ENCODE data around the gene NUMBL.

The NUMBL gene

GRCh38 chr19:40623403-40624251, 66.8 kb downstream of the NUMBL start:
- H3K4me3 ChIP-seq (ENCODE audit: low read length): no peak overlapping the region
- no peaks in the 10 kb centered on the region for H3K9me3 ChIP-seq (replicated peaks; ENCODE audit: low read length)
- H3K4me2 ChIP-seq (ENCODE audit: low read length): no peak overlapping the region
- no peaks in the 10 kb centered on the region for H3K36me3 ChIP-seq (ENCODE audit: insufficient read depth, low read length)
- H3K9ac ChIP-seq (ENCODE audit: low read depth, low read length): no peak overlapping the region
- no peaks in the 10 kb centered on the region for H3K4me1 ChIP-seq (ENCODE audit: control insufficient read depth, insufficient read depth, low read length)
- H3K27me3 ChIP-seq (ENCODE audit: control insufficient read depth, insufficient read depth, low read length): no peaks in the 10 kb centered on the region

GRCh38 chr19:40622773-40623075, 67.7 kb downstream of the NUMBL start:
- no peaks in the 10 kb centered on the region for H3K36me3 ChIP-seq (ENCODE audit: insufficient read depth, low read length)
- no peak overlapping the region for H3K4me3 ChIP-seq (ENCODE audit: low read length)
- H3K27me3 ChIP-seq (ENCODE audit: control insufficient read depth, insufficient read depth, low read length): no peaks in the 10 kb centered on the region

GRCh38 chr19:40621966-40622772, 68.3 kb downstream of the NUMBL start:
- Histone ChIP-seq H3K27me3 (ENCODE audit: control insufficient read depth, insufficient read depth, low read length) (no peaks in the 10 kb centered on the region), H3K4me2 (ENCODE audit: low read length) (no peak overlapping the region), H3K9ac (ENCODE audit: low read depth, low read length) (no peak overlapping the region), H3K9me3 (replicated peaks; ENCODE audit: low read length) (no peaks in the 10 kb centered on the region), H3K36me3 (ENCODE audit: insufficient read depth, low read length) (no peaks in the 10 kb centered on the region), H3K4me1 (ENCODE audit: control insufficient read depth, insufficient read depth, low read length) (no peaks in the 10 kb centered on the region), H3K4me3 (ENCODE audit: low read length) (no peak overlapping the region)

More at GRCh38 chr19:40622773-40623075, 67.7 kb downstream of the NUMBL start:
- no peaks in the 10 kb centered on the region for H3K4me1 ChIP-seq (ENCODE audit: control insufficient read depth, insufficient read depth, low read length)
- H3K9ac ChIP-seq (ENCODE audit: low read depth, low read length): no peak overlapping the region
- no peaks in the 10 kb centered on the region for H3K9me3 ChIP-seq (replicated peaks; ENCODE audit: low read length)
- H3K4me2 ChIP-seq (ENCODE audit: low read length): no peak overlapping the region

GRCh38 chr19:40621283-40621682, 69.2 kb downstream of the NUMBL start:
- Histone ChIP-seq H3K9me3 (replicated peaks; ENCODE audit: low read length) (no peaks in the 10 kb centered on the region), H3K4me2 (ENCODE audit: low read length) (no peak overlapping the region), H3K4me1 (ENCODE audit: control insufficient read depth, insufficient read depth, low read length) (no peaks in the 10 kb centered on the region), H3K4me3 (ENCODE audit: low read length) (no peak overlapping the region), H3K36me3 (ENCODE audit: insufficient read depth, low read length) (no peaks in the 10 kb centered on the region), H3K9ac (ENCODE audit: low read depth, low read length) (no peak overlapping the region), H3K27me3 (ENCODE audit: control insufficient read depth, insufficient read depth, low read length) (no peaks in the 10 kb centered on the region)

- no peak overlapping the region for H3K4me2 ChIP-seq (ENCODE audit: low read length)
- no peak overlapping the region for H3K4me3 ChIP-seq (ENCODE audit: low read length)
- no peaks in the 10 kb centered on the region for H3K4me1 ChIP-seq (ENCODE audit: control insufficient read depth, insufficient read depth, low read length)
- H3K9ac ChIP-seq (ENCODE audit: low read depth, low read length): no peak overlapping the region
- no peaks in the 10 kb centered on the region for H3K9me3 ChIP-seq (replicated peaks; ENCODE audit: low read length)
- no peaks in the 10 kb centered on the region for H3K27me3 ChIP-seq (ENCODE audit: control insufficient read depth, insufficient read depth, low read length)
- no peaks in the 10 kb centered on the region for H3K36me3 ChIP-seq (ENCODE audit: insufficient read depth, low read length)
Observed at GRCh38 chr19:40620161-40620485, 70.3 kb downstream of the NUMBL start.

GRCh38 chr19:40619333-40620160, 70.9 kb downstream of the NUMBL start:
- Histone ChIP-seq H3K9ac (ENCODE audit: low read depth, low read length) (no peak overlapping the region), H3K27me3 (ENCODE audit: control insufficient read depth, insufficient read depth, low read length) (no peaks in the 10 kb centered on the region), H3K36me3 (ENCODE audit: insufficient read depth, low read length) (no peaks in the 10 kb centered on the region), H3K4me2 (ENCODE audit: low read length) (no peak overlapping the region), H3K9me3 (replicated peaks; ENCODE audit: low read length) (no peaks in the 10 kb centered on the region), H3K4me1 (ENCODE audit: control insufficient read depth, insufficient read depth, low read length) (peaks cover 4% of the 10 kb centered on the region), H3K4me3 (ENCODE audit: low read length) (no peak overlapping the region)

GRCh38 chr19:40617961-40618360, 72.5 kb downstream of the NUMBL start:
- H3K9me3 ChIP-seq (replicated peaks; ENCODE audit: low read length): no peaks in the 10 kb centered on the region
- H3K4me3 ChIP-seq (ENCODE audit: low read length): no peak overlapping the region
- peaks cover 7% of the 10 kb centered on the region for H3K4me1 ChIP-seq (ENCODE audit: control insufficient read depth, insufficient read depth, low read length)
- no peaks in the 10 kb centered on the region for H3K36me3 ChIP-seq (ENCODE audit: insufficient read depth, low read length)
- H3K9ac ChIP-seq (ENCODE audit: low read depth, low read length): no peak overlapping the region
- no peaks in the 10 kb centered on the region for H3K27me3 ChIP-seq (ENCODE audit: control insufficient read depth, insufficient read depth, low read length)
- H3K4me2 ChIP-seq (ENCODE audit: low read length): no peak overlapping the region

- H3K4me2 ChIP-seq (ENCODE audit: low read length): no peak overlapping the region
- H3K36me3 ChIP-seq (ENCODE audit: insufficient read depth, low read length): no peaks in the 10 kb centered on the region
- H3K9ac ChIP-seq (ENCODE audit: low read depth, low read length): no peak overlapping the region
- no peaks in the 10 kb centered on the region for H3K9me3 ChIP-seq (replicated peaks; ENCODE audit: low read length)
- no peaks in the 10 kb centered on the region for H3K27me3 ChIP-seq (ENCODE audit: control insufficient read depth, insufficient read depth, low read length)
- H3K4me1 ChIP-seq (ENCODE audit: control insufficient read depth, insufficient read depth, low read length): peaks cover 7% of the 10 kb centered on the region
- H3K4me3 ChIP-seq (ENCODE audit: low read length): no peak overlapping the region
Observed at GRCh38 chr19:40616941-40617340, 73.5 kb downstream of the NUMBL start.

- Histone ChIP-seq H3K36me3 (ENCODE audit: insufficient read depth, low read length) (no peaks in the 10 kb centered on the region), H3K4me1 (ENCODE audit: control insufficient read depth, insufficient read depth, low read length) (peaks cover 9% of the 10 kb centered on the region), H3K4me3 (ENCODE audit: low read length) (no peak overlapping the region), H3K4me2 (ENCODE audit: low read length) (no peak overlapping the region), H3K9ac (ENCODE audit: low read depth, low read length) (no peak overlapping the region), H3K9me3 (replicated peaks; ENCODE audit: low read length) (no peaks in the 10 kb centered on the region), H3K27me3 (ENCODE audit: control insufficient read depth, insufficient read depth, low read length) (no peaks in the 10 kb centered on the region)
Observed at GRCh38 chr19:40616178-40616577, 74.3 kb downstream of the NUMBL start.

All from skeletal muscle satellite cell (primary cell).